Mammary epithelial cell (primary cell): Measurements from ENCODE around the gene CPM.

ENCODE experiments used
- CTCF ChIP-seq, 2 donors: IDR thresholded peaks in 1 of 2; conservative IDR thresholded peaks in 1 of 2; 2 replicates each; pipeline ENCODE4 v1.5.1; 2011 to 2012; ENCODE audit warnings: inconsistent platforms in 2 of 2, low read length in 2 of 2, mild to moderate bottlenecking in 2 of 2, control low read depth in 1 of 2, low read depth in 1 of 2; ENCODE audit not compliant: insufficient read depth in 1 of 2; ENCODE audit errors: extremely low read depth in 1 of 2
- EZH2 ChIP-seq: IDR thresholded peaks from 2 replicates; pipeline ENCODE4 v1.6.1; 2012; ENCODE audit warnings: low read length, inconsistent platforms, borderline replicate concordance

DNA sequence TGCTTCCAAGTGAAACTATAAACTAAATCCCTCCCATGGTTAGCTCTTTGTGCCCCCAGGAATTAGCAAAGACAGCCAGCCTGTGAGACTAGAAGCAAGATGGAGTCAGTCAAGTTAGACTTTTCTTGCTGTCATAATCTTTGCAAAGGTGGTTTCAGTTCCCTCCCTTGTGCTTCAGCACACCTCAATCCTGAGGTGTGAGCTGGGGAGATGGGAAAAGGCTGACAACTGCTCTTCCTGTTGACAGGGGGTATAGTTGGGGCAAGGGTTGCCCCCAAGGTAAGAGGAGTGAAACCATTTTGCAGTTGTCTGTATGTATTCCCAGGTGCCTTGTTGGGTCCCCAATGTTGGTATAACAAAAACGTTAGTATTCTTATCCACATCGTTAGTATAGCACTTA, 12.3 kb upstream of the CPM start:
- TF ChIP-seq CTCF (conservative IDR thresholded peaks at IDR 0.05 in 1 of 2, IDR thresholded peaks at IDR 0.05 in 1 of 2; ENCODE audit: extremely low read depth in 1 of 2, insufficient read depth in 1 of 2, low read depth in 1 of 2, low read length in 2 of 2) (no peak), EZH2 (no peak)
